GM13976 (cell line): ENCODE results near the gene CFH.

Experiments used
- DNase-seq: peaks from one replicate; pipeline ENCODE4 v3.0.0; 2012; ENCODE audit warnings: low spot score
- in situ Hi-C: fragments of 300-500 bp; cut with MboI; formaldehyde crosslinking; loops from one replicate; pipeline ENCODE4 v1.12.0; 2022; ENCODE audit warnings: low sequenced_read_pairs, mixed read lengths, inconsistent platforms; ENCODE audit not compliant: unreplicated experiment
- TF ChIP-seq, protein P1 (sequence below): IDR thresholded peaks from 2 replicates; pipeline ENCODE4 v1.5.1; 2012; ENCODE audit warnings: borderline replicate concordance, mild to moderate bottlenecking; ENCODE audit not compliant: insufficient read depth; ENCODE audit errors: extremely low read depth, missing control alignments, control extremely low read depth

Gene CFH

DNA sequence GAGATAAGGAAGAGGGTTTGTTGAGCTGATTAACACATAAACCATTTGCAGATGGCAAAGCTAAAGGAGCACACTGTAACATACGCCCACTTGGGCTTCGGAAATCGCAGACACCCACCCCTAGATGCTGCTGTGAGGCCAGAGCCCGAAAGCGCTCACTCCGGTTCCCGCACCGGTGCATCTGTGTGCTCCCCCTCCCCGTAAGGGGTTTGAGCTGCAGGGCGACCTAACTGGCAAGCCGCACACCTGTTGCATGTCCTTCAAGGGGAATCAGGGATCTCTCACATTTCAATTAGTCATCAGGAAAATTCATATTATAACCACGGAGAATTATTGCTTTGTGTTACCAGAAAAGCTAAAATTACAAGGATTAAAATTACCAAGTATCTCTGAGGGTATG lies 1.4 kb upstream of the CFH start:
- DNase-seq, result no peak
- in situ Hi-C loops, result no loop called here
- TF ChIP-seq, protein P1, sequence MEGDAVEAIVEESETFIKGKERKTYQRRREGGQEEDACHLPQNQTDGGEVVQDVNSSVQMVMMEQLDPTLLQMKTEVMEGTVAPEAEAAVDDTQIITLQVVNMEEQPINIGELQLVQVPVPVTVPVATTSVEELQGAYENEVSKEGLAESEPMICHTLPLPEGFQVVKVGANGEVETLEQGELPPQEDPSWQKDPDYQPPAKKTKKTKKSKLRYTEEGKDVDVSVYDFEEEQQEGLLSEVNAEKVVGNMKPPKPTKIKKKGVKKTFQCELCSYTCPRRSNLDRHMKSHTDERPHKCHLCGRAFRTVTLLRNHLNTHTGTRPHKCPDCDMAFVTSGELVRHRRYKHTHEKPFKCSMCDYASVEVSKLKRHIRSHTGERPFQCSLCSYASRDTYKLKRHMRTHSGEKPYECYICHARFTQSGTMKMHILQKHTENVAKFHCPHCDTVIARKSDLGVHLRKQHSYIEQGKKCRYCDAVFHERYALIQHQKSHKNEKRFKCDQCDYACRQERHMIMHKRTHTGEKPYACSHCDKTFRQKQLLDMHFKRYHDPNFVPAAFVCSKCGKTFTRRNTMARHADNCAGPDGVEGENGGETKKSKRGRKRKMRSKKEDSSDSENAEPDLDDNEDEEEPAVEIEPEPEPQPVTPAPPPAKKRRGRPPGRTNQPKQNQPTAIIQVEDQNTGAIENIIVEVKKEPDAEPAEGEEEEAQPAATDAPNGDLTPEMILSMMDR, result no peak

DNA sequence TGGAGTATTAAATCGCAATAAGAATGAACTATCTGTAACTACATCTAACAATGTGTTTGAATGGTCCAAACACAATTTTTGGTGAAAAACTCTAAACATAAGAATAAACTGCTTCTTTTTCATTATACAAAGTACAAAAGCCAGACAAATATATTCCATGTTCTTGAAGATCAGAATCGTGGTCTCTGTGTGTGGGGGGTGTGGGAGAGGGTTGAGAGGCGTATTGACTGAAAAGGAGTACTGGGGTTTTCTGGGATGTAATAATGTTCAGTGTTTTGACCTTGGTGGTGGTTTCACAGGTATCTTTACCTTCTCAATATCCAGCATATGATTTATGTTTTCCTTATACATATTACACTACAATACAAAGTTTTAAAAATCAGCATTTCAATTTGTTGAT lies 764 bp upstream of the CFH start:
- in situ Hi-C loops, result no loop called here
- TF ChIP-seq, protein P1, result no peak

DNA sequence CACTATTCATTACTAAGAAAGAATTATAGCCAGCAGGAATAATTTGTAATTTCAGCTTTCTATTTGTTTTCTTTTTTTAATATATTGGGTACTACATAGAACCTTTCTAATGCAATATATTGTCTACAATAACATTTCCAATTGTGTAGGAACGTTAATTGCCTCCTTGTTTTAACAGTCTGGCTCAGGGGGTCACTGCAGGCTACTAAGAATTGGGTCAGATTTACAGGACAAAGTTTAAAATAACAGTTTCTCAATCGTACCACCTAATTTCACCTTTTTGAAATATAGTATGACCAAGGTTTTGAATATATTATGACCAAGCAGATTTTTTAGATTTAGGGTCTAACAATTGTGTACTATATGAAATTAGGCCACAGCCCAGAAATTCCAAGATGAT lies 2.4 kb downstream of the CFH start:
- in situ Hi-C loops, result no loop called here
- TF ChIP-seq, protein P1, result no peak
- no peak for DNase-seq

More for the DNA sequence above, 764 bp upstream of the CFH start:
- DNase-seq, result no peak

DNA sequence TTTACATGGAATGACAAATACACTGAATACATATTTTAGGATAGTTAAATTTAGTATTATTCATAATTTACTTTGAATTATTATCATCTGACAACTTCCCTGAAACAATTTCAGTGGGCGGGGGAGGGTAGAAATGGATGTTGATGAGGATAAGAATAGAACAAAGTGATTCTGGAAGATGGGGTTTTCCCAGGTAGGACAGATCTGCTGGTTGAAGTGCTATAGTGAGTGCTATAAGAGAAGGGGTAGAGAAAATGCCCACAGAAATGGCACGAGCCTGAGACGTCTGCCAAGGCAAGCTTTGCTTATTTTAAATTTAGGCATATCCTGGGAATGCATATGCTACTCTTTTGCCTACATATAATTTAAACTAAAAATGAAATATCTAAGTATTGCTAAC lies 3.2 kb downstream of the CFH start:
- TF ChIP-seq, protein P1, result no peak
- in situ Hi-C loops, result no loop called here
- DNase-seq, result no peak

DNA sequence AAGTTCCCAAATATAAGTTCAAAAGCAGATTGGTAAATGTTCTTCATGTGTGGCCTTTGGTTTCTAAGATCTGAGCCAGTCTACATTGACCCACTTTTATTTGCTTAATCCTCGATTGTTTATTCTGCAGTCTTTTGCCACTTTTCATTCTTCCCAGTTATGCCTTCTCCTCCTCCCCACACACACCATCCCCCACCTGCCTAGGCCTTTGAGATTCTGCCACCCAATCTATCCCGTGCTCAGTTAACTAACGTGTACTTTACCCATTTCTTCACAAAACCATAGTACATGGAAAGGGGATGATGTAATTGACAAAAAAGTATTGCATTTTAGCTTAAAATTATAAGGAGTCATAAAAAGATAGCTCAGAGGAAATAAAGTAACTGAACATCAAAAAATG lies 3.7 kb downstream of the CFH start:
- DNase-seq, result no peak
- in situ Hi-C loops, result no loop called here
- TF ChIP-seq, protein P1, result no peak

DNA sequence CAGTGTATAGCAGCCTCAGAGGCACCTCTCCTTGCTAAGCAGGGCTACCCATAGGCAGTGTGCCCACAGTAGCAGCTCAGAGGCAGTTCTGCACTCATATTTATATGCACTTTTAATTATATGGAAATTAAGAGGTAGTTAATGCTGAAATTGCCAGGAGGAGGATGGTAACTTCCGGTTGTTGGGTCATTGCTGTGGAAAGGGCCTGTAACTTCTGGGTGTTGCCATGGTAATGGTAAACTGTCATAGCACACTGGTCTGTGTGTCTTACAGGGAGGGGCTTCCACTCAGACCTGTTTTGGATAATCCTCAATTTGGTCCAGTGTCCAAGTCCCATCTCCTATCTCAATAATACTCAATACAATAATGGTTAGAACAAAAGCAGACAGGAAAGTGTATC lies 7.6 kb downstream of the CFH start:
- TF ChIP-seq, protein P1, result no peak
- DNase-seq, result no peak
- in situ Hi-C loops, result no loop called here

DNA sequence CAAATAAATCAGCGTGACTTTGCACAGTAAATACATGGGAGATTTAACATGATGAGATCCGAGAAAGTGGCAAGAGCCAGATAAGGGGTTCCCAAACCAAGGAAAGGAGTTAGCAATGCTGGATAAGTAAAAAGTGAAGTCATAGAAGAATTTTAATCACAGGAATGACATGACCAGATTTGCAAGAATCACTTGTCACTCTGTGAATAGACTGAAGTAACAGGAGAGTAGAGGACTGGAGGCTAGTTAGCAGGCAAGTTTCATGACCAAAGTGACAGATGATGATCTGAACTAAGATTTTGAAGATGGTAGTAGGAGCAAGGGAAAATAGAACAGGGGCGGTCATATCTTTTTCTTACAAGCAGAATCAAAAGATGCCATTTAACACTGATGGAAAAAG lies 8.4 kb downstream of the CFH start:
- in situ Hi-C loops, result loop anchor here (10.0 kb wide), 1 partner anchor 515 kb away; no protein-coding TSS in a partner anchor
- DNase-seq, result no peak
- TF ChIP-seq, protein P1, result no peak
